Liver (tissue), 3 donors: ENCODE data around the gene RTP2.

Experiments used
- RAD21 ChIP-seq, 2 donors: IDR thresholded peaks; 2 replicates each; pipeline ENCODE4 v1.6.1; 2016; ENCODE audit warnings: antibody characterized with exemption in 2 of 2, mild to moderate bottlenecking in 2 of 2
- SP1 ChIP-seq: IDR thresholded peaks from 2 replicates; pipeline ENCODE4 v1.6.1; 2018; ENCODE audit warnings: antibody characterized with exemption, mild to moderate bottlenecking
- TF ChIP-seq, protein P1 (sequence below): fragments of 150-350 bp; IDR thresholded peaks from 2 replicates; pipeline ENCODE4 v1.5.1; 2017; ENCODE audit warnings: improper control_type of control experiment, low read depth, low read length; ENCODE audit not compliant: missing input control
- TF ChIP-seq, protein P2 (sequence below): IDR thresholded peaks from 2 replicates; pipeline ENCODE4 v1.6.1; 2016; ENCODE audit warnings: antibody characterized with exemption, mild to moderate bottlenecking
- donor health status: healthy.
- donor health status: healthy.

DNA sequence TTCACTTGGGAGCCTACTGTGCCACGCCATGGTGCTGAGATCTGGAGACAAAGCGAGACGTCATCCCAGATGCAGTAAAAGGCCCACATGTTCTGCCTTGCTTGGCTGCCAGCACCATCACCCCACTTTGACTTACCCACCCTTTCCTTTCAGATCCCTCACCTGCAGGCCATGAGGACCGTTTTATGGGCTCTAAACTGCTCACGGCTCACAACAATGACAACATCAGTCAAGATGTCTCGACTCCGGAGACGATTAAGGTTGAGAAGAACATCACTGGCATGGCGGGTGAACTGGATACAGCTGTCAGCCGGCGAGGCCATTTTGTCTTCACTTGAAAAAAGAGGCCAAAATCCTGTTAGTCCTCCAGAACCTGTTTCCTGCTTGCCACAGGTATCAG, 31.0 kb upstream of the RTP2 start:
- TF ChIP-seq, protein P1, sequence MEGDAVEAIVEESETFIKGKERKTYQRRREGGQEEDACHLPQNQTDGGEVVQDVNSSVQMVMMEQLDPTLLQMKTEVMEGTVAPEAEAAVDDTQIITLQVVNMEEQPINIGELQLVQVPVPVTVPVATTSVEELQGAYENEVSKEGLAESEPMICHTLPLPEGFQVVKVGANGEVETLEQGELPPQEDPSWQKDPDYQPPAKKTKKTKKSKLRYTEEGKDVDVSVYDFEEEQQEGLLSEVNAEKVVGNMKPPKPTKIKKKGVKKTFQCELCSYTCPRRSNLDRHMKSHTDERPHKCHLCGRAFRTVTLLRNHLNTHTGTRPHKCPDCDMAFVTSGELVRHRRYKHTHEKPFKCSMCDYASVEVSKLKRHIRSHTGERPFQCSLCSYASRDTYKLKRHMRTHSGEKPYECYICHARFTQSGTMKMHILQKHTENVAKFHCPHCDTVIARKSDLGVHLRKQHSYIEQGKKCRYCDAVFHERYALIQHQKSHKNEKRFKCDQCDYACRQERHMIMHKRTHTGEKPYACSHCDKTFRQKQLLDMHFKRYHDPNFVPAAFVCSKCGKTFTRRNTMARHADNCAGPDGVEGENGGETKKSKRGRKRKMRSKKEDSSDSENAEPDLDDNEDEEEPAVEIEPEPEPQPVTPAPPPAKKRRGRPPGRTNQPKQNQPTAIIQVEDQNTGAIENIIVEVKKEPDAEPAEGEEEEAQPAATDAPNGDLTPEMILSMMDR, result no peak
- no peak for TF ChIP-seq SP1
- TF ChIP-seq RAD21 (IDR thresholded peaks at IDR 0.05), result no peak
- TF ChIP-seq, protein P2, sequence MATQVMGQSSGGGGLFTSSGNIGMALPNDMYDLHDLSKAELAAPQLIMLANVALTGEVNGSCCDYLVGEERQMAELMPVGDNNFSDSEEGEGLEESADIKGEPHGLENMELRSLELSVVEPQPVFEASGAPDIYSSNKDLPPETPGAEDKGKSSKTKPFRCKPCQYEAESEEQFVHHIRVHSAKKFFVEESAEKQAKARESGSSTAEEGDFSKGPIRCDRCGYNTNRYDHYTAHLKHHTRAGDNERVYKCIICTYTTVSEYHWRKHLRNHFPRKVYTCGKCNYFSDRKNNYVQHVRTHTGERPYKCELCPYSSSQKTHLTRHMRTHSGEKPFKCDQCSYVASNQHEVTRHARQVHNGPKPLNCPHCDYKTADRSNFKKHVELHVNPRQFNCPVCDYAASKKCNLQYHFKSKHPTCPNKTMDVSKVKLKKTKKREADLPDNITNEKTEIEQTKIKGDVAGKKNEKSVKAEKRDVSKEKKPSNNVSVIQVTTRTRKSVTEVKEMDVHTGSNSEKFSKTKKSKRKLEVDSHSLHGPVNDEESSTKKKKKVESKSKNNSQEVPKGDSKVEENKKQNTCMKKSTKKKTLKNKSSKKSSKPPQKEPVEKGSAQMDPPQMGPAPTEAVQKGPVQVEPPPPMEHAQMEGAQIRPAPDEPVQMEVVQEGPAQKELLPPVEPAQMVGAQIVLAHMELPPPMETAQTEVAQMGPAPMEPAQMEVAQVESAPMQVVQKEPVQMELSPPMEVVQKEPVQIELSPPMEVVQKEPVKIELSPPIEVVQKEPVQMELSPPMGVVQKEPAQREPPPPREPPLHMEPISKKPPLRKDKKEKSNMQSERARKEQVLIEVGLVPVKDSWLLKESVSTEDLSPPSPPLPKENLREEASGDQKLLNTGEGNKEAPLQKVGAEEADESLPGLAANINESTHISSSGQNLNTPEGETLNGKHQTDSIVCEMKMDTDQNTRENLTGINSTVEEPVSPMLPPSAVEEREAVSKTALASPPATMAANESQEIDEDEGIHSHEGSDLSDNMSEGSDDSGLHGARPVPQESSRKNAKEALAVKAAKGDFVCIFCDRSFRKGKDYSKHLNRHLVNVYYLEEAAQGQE, result no peak
